CD4-positive, alpha-beta T cell (primary cell): ENCODE measurements around the gene EFR3B. TPM values are rescaled to one million over a fixed set of nuclear protein-coding genes. Genes with fewer than 3 reads are reported as not detected.
A peak's percentile ranks its signal among the peaks of the same experiment; 100 is the strongest.

ENCODE experiments used
- ATAC-seq: fragments of 200-7000 bp; cut with Tn5 transposase; one replicate; pipeline ENCODE4 v1.10.0; 2022; ENCODE audit warnings: mild to moderate bottlenecking; ENCODE audit not compliant: poor library complexity
- CTCF ChIA-PET: fragments of 350-600 bp; sonication (Branson Sonifier 250); formaldehyde crosslinking; loops from one replicate; lab custom pipeline; 2021; ENCODE audit warnings: antibody characterized with exemption, inconsistent platforms; lab: Charles Lee
- POLR2A ChIA-PET: fragments of 350-600 bp; sonication (Branson Sonifier 250); formaldehyde crosslinking; loops from one replicate; lab custom pipeline; 2021; ENCODE audit warnings: antibody characterized with exemption, inconsistent platforms; lab: Charles Lee
- DNase-seq, 14 experiments: peaks; one replicate each; pipeline ENCODE4 v3.0.0-alpha.2; 2013 to 2020; ENCODE audit warnings: mixed read lengths in 2 of 14
- H3K27ac ChIP-seq, 2 donors: one replicate each; pipeline versions ENCODE4 v1.5.1 to v1.7.0; 2013; ENCODE audit warnings: low read length in 2 of 2, low read depth in 1 of 2, mild to moderate bottlenecking in 1 of 2
- H3K27me3 ChIP-seq, 2 experiments: 1 replicate in 1 of 2; 2 replicates in 1 of 2; pipeline versions ENCODE4 v1.6.1 to v1.7.0; 2013; ENCODE audit warnings: low read length in 2 of 2, control low read depth in 1 of 2, mild to moderate bottlenecking in 1 of 2, moderate library complexity in 1 of 2; ENCODE audit not compliant: insufficient read depth in 2 of 2, control insufficient read depth in 1 of 2
- H3K36me3 ChIP-seq: one replicate; pipeline ENCODE4 v1.6.1; 2013; ENCODE audit warnings: low read length, control low read depth; ENCODE audit not compliant: insufficient read depth
- H3K4me1 ChIP-seq: one replicate; pipeline ENCODE4 v1.6.1; 2013; ENCODE audit warnings: low read length, control low read depth; ENCODE audit not compliant: insufficient read depth
- H3K4me3 ChIP-seq: one replicate; pipeline ENCODE4 v1.5.1; 2013; ENCODE audit warnings: mild to moderate bottlenecking, low read length, moderate library complexity
- H3K9me3 ChIP-seq, 2 experiments: 1 replicate in 1 of 2; 2 replicates in 1 of 2; pipeline versions ENCODE4 v1.6.1 to v1.7.0; 2013; ENCODE audit warnings: low read length in 2 of 2, mild to moderate bottlenecking in 2 of 2, control low read depth in 1 of 2, moderate library complexity in 1 of 2; ENCODE audit not compliant: control insufficient read depth in 1 of 2, insufficient read depth in 1 of 2
- H3K27ac Mint-ChIP-seq: one replicate; pipeline ENCODE4 v1.8.0; 2020; ENCODE audit warnings: mixed read lengths
- H3K27me3 Mint-ChIP-seq: one replicate; pipeline ENCODE4 v1.8.0; 2021; ENCODE audit warnings: mixed read lengths
- H3K36me3 Mint-ChIP-seq: one replicate; pipeline ENCODE4 v1.8.0; 2021; ENCODE audit warnings: low read depth, mixed read lengths
- H3K4me1 Mint-ChIP-seq: one replicate; pipeline ENCODE4 v1.8.0; 2021; ENCODE audit warnings: low read depth, mixed read lengths
- H3K4me3 Mint-ChIP-seq: one replicate; pipeline ENCODE4 v1.8.0; 2020; ENCODE audit warnings: mild to moderate bottlenecking, mixed read lengths
- H3K9me3 Mint-ChIP-seq: one replicate; pipeline ENCODE4 v1.8.0; 2020; ENCODE audit warnings: mixed read lengths
- CTCF ChIP-seq: fragments of 200-600 bp; IDR thresholded peaks from one replicate; pipeline ENCODE4 v1.8.0; 2022; ENCODE audit warnings: antibody characterized with exemption, mild to moderate bottlenecking
- intact Hi-C, 2 experiments: fragments of 100-400 bp; cut with DNase I in 1 of 2; cut with micrococcal nuclease in 1 of 2; formaldehyde crosslinking; loops; one replicate each; pipeline versions ENCODE4 v1.15.1 to v1.9.0; 2023 to 2025; cut with DNase I, micrococcal nuclease
- total RNA-seq, 174 experiments: library from RNA in 2 of 174; stranded (reverse) in 2 of 174; gene quantifications; one replicate each; pipeline ENCODE4 v1.2.3 and lab custom pipeline; 2021 to 2026

Gene EFR3B
- total RNA-seq, 2 experiments from 2014 or later = 0.11 TPM; not detected in 1

GRCh38 chr2:25030702-25031101 is 11.2 kb upstream of the EFR3B start:
- no peaks in the 10 kb centered on the region for H3K9me3 Mint-ChIP-seq
- H3K36me3 Mint-ChIP-seq = no peaks in the 10 kb centered on the region
- no peaks in the 10 kb centered on the region for H3K36me3 ChIP-seq
- no peak overlapping the region for H3K27ac Mint-ChIP-seq
- no peak overlapping the region for H3K4me3 ChIP-seq
- H3K4me3 Mint-ChIP-seq = no peak overlapping the region
- no peaks in the 10 kb centered on the region for H3K27me3 ChIP-seq
- no peaks in the 10 kb centered on the region for H3K27me3 Mint-ChIP-seq
- DNase-seq = no peak
- no peaks in the 10 kb centered on the region for H3K9me3 ChIP-seq
- ChIA-PET POLR2A (no interaction called here), CTCF (interaction anchor here (0.7 kb wide), 1 partner anchor 101 kb away, joined by 3 read pairs; no protein-coding TSS in a partner anchor)
- no peak for TF ChIP-seq CTCF
- ATAC-seq = no peak
- no peaks in the 10 kb centered on the region for H3K4me1 Mint-ChIP-seq
- H3K4me1 ChIP-seq = no peaks in the 10 kb centered on the region
- intact Hi-C loops = no loop called here
- no peak overlapping the region for H3K27ac ChIP-seq

DNA sequence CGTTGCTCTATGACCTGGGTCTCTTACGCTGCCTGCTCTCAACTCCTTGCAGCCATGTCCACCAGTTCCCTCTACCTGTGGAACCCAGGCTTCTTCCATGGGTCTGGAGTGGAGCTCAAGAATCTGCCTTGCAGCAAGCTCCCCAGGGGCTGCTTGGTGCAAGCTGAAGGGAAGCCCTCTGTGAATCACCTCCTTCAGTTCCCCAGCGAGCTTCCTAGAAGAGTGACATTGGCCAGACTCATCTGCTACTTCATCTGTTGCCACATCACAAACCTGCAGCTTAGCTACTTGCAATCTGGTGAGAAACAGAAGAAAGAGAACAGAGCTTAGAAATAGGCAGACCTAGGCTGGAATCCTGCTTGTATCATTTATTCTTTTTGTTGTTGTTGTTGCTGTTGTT is 9.8 kb upstream of the EFR3B start:
- H3K9me3 ChIP-seq = no peaks in the 10 kb centered on the region
- POLR2A ChIA-PET = no interaction called here
- H3K27me3 Mint-ChIP-seq = no peaks in the 10 kb centered on the region
- peak in 2 of 14 experiments; percentile 13 to 37 for DNase-seq
- no peak overlapping the region for H3K4me3 ChIP-seq
- no peak overlapping the region for H3K27ac ChIP-seq
- CTCF ChIA-PET = no interaction called here
- no peaks in the 10 kb centered on the region for H3K36me3 Mint-ChIP-seq
- TF ChIP-seq CTCF = no peak
- no peak for ATAC-seq
- no peaks in the 10 kb centered on the region for H3K27me3 ChIP-seq
- no peaks in the 10 kb centered on the region for H3K9me3 Mint-ChIP-seq
- no peak overlapping the region for H3K27ac Mint-ChIP-seq
- no peaks in the 10 kb centered on the region for H3K4me1 Mint-ChIP-seq
- intact Hi-C loops = no loop called here
- H3K4me3 Mint-ChIP-seq = no peak overlapping the region
- H3K36me3 ChIP-seq = no peaks in the 10 kb centered on the region
- H3K4me1 ChIP-seq = no peaks in the 10 kb centered on the region

DNA sequence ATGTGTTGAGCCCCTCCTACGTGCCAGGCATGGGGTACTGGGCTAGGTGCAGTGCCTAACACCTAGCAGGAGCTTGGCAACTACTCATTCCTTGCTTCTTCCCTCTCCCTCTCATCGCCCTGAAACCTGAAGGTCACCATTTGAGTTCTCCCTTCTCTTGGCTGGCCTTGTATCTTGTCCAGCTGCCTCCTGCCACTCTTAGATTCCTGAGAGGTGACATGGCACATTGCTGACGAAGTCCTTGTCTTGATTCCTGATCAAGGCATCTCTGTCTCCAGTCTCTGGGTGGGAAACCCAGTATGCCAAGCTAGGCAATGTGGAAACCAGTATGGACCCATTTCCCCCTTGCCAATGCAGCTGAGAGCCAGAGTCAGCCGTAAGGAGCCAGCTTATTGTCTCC is 9.0 kb upstream of the EFR3B start:
- intact Hi-C loops = no loop called here
- Histone ChIP-seq H3K4me1 (no peaks in the 10 kb centered on the region), H3K27ac (no peak overlapping the region), H3K9me3 (no peaks in the 10 kb centered on the region), H3K4me3 (no peak overlapping the region), H3K36me3 (no peaks in the 10 kb centered on the region), H3K27me3 (no peaks in the 10 kb centered on the region)
- H3K27me3 Mint-ChIP-seq = no peaks in the 10 kb centered on the region
- H3K4me3 Mint-ChIP-seq = no peak overlapping the region
- ATAC-seq (no peak), DNase-seq (no peak)
- no peaks in the 10 kb centered on the region for H3K4me1 Mint-ChIP-seq
- no peak overlapping the region for H3K27ac Mint-ChIP-seq
- ChIA-PET CTCF (no interaction called here), POLR2A (no interaction called here)
- no peaks in the 10 kb centered on the region for H3K9me3 Mint-ChIP-seq
- TF ChIP-seq CTCF = no peak
- no peaks in the 10 kb centered on the region for H3K36me3 Mint-ChIP-seq
